GM12801 (cell line): ENCODE measurements around the gene DGKD.

ENCODE experiments used
- CTCF ChIP-seq: IDR thresholded peaks from one replicate; pipeline ENCODE4 v1.5.1; 2011; ENCODE audit warnings: control low read depth; ENCODE audit not compliant: insufficient read length; ENCODE audit errors: extremely low read depth

The DGKD gene

DNA sequence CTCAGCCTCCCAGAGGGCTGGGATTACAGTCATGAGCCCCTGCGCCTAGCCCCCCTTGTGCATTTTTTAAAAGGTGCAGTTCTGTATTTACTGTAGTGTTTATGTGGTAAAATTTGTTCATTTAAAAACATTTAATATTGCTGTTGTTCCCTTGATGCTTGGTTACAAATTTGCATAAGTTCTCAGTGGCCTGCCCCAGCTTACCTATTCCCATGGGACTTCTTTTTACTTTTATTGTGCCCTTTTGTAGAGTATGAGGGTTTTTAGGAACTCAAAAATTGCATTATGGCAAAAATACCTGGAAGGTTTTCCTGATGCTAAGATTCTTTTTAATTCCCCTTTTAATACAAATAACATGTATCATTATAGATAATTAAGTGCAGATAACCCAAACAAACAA is 63.0 kb downstream of the DGKD start:
- TF ChIP-seq CTCF = no peak

DNA sequence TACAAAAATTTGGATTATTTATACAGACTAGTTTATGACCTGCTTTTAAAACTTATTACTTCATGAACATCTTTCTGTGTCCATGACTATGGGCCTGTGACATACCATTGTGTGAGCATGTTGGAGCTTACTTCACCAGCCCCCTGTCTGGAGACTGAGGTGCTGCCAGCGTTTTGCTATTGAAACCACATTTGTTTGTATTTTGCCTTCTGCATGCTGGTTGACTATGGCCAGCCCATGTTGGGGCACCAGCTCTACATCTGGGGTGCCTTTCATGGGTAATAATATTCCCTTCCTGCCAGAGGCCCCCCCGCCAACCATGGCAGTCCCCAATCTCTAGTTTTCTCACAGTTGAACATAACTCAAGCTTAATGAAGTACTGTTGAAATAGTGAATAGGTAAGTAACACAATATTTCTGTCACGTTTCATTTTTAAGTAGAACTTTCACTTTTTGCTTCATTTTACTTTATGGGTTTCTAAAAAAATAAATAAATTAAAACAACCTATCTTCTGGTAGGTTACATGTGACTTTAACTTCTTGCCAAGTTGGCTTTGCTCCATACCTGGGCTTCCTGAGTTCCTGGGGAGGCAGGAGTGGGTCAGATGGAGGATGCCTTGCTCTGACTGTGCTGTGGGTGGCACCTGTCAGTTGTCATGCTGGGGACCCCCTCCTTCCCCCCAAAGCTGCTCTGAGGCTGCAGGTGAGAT is 63.9 kb downstream of the DGKD start:
- no peak for TF ChIP-seq CTCF

DNA sequence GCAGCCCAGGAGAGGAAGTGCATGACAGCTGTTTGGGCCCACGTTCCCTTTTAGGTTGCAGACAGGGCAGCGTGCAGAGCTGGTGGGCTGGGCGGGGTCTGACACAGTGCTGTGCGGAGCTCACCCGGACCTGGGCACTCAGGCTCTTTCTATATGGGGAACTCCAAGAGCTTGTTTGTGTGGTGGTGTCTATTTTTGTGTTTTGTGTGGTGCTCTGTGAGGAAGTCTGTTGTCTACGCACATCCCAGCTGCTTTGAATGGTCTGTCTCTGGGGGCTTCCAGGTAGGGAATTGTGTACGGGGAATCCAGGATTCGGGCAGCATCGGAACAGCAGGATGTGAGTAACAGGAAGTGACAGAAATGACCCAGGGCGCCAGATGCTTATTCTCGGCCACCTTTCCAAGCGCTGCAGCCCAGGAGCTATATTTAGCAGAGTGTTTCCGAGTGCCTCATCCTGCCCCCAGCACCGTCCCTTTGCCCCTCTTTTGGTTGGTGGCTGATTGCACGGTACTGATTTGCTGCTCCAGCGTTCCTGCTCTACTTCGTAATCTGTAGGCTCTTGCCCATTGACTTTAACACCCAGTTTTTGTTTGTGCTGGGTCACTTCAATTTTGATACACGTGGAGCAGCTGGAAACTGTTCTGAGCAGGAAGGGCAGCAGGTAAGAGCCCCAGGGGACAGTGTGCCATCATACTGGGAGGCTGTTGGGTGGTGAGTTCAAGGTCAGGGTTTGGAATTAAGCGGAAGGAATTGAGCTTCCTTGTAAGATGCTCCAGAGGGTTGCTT is 64.7 kb downstream of the DGKD start:
- no peak for TF ChIP-seq CTCF

DNA sequence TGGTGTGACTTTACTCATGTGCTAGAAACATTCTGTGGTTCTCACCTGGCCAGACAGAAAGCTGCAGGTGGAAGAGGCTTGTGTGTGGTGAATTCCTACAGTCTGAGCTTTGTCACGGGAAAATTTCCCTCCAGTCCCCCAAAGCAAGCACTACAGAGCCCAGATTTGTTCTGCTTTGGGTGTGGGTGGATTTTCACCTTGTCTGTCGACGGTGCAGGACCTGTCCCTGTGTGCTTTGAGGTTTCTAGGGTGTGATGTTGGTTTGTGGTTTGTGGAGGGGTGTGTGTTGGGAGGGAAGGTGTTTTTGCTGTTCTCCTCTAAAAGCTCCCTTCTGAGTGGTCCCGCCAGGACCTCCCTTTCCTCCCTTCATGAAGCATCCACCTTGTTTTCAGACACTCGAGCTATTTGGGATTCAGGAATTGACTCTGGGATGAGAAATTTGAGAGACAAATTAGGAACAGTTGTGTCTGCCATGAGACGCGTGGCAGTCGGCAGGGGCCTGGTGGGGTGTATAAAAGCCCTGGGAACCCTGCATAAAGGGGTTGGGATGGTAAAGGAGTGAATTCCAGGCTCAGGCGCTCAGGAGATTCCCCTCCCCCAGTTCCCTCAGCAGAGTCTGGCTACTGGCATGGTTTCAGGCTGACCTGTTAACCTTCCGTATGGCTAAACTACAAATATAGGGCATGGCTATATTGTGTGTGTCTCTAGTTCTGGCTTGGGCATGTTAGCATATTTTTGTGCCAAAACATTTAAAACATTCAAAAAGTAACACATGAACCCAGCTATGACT is 65.5 kb downstream of the DGKD start:
- no peak for TF ChIP-seq CTCF

- no peak for TF ChIP-seq CTCF
Observed at GRCh38 chr2:233421091-233421816, 67.0 kb downstream of the DGKD start.

DNA sequence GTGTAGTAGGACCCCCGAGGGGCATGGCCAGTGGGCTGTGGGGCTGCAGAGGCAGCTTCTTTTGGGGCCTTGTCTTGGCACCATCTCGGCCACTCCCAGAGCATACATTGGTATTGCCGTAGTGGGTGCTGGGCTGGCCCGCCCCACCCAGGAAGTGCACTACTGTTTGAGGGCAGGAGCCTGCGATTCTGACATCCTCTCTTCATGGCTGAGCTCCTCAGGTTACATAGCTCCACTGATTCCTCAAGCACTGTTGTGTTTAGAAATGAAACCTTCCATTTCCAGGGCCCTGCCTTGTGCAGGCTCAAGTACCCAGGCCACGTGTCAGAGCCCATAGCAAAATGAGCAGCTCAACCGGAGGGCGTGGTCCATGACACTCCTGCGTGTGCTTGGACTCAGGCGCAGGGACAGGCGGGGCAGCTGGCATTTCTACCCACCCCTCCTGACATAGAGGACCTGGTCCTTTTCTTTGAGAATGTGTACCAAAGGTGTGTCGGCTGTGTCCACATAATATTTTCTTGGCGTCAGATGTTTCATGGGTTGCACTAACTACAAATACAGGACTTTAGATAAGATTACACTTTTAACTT is 67.9 kb downstream of the DGKD start:
- TF ChIP-seq CTCF = no peak
